Rectal smooth muscle tissue (tissue), 1 donor: Measurements from ENCODE around the gene LRRIQ3.
A peak's percentile ranks its signal among the peaks of the same experiment; 100 is the strongest.
"Not testable (repeated sequence)": the region's sequence is repeated elsewhere in the genome, so short reads cannot be mapped to it uniquely, and the experiment has no call there.

Source experiments
- H3K27ac ChIP-seq: one replicate; pipeline ENCODE4 v1.7.0; 2013; ENCODE audit warnings: low read depth, low read length, inconsistent platforms
- H3K27me3 ChIP-seq: one replicate; pipeline ENCODE4 v1.7.0; 2013; ENCODE audit warnings: low read length; ENCODE audit not compliant: control insufficient read depth, insufficient read depth
- H3K36me3 ChIP-seq: one replicate; pipeline ENCODE4 v1.7.0; 2013; ENCODE audit warnings: low read length; ENCODE audit not compliant: control insufficient read depth, insufficient read depth
- H3K4me1 ChIP-seq: one replicate; pipeline ENCODE4 v1.7.0; 2013; ENCODE audit warnings: low read length; ENCODE audit not compliant: control insufficient read depth, insufficient read depth
- H3K4me3 ChIP-seq: one replicate; pipeline ENCODE4 v1.7.0; 2013; ENCODE audit warnings: low read length
- H3K9ac ChIP-seq: one replicate; pipeline ENCODE4 v1.7.0; 2013; ENCODE audit warnings: low read length

The LRRIQ3 gene

DNA sequence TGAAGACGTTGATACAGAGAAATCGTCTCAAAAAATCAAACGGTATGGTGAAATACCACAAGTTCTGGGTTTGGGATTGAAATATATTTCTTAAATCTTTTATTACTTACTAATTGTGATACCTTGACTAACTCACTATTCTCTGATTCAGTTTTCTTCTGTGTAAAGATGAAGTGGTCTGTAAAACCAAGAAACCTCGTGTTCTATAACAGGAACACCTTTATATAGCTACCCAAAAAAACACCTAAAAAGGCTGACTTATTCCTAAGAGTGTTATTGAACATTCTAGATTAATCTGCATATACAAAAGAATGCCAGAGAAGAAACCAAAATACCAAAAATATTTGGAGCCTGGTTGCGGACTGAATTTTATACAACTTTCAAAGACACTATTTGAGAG, 721 bp downstream of the LRRIQ3 start:
- Histone ChIP-seq H3K36me3 (peaks cover 2% of the 10 kb centered on the region), H3K27ac (peak overlapping the region; percentile 70), H3K9ac (no peak overlapping the region), H3K4me3 (peak overlapping the region; percentile 97), H3K4me1 (no peaks in the 10 kb centered on the region), H3K27me3 (no peaks in the 10 kb centered on the region)

DNA sequence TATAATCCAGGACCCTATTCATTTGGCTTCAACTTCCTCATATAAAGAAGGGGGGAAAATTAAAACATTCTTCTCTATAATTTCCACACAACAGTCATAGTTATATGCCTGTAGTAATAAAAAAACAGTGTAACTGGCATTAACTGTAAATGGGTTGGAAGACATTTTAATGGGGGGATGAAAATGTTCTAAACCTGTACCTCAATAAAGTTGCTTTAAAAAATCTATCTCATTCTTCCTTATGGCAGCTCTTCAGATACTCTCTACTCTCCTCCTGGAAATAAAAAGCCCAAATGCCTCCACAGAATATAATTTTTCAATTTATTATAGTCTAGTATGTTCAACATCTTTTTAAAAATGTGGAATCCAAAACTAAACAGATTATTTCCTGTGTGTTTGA, 2.6 kb downstream of the LRRIQ3 start:
- H3K27ac ChIP-seq = no peak overlapping the region
- H3K27me3 ChIP-seq = no peaks in the 10 kb centered on the region
- H3K4me3 ChIP-seq = no peak overlapping the region
- no peak overlapping the region for H3K9ac ChIP-seq
- H3K4me1 ChIP-seq = no peaks in the 10 kb centered on the region
- H3K36me3 ChIP-seq = no peaks in the 10 kb centered on the region

DNA sequence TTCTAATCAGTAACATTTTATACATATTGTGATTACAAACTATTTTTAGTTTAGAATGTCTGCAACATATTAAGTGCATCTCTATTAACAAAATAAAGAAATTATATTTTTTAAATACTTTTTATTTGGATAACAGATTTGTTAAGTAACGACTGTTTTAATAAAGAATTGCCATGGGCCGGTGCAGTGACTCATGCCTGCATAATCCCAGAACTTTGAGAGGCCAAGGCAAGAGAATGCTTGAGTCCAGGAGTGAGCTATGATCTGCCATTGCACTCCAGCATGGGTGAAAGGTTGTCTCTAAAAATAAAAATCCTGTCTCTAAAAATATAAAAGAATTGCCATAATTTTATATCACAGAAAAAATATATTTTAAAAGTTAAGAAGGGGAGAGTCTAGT, 4.1 kb downstream of the LRRIQ3 start:
- Histone ChIP-seq H3K9ac (no peak overlapping the region), H3K36me3 (no peaks in the 10 kb centered on the region), H3K27ac (no peak overlapping the region), H3K4me1 (no peaks in the 10 kb centered on the region), H3K27me3 (no peaks in the 10 kb centered on the region), H3K4me3 (no peak overlapping the region)

- no peak overlapping the region for H3K4me3 ChIP-seq
Observed at GRCh38 chr1:74180490-74180889, 17.5 kb downstream of the LRRIQ3 start.

GRCh38 chr1:74174423-74174822, 23.6 kb downstream of the LRRIQ3 start:
- H3K27ac ChIP-seq, H3K4me3 ChIP-seq: not testable (repeated sequence)

More at GRCh38 chr1:74180490-74180889, 17.5 kb downstream of the LRRIQ3 start:
- H3K4me1 ChIP-seq = no peaks in the 10 kb centered on the region
- no peak overlapping the region for H3K27ac ChIP-seq
- H3K27me3 ChIP-seq = no peaks in the 10 kb centered on the region
- no peak overlapping the region for H3K9ac ChIP-seq
- no peaks in the 10 kb centered on the region for H3K36me3 ChIP-seq

DNA sequence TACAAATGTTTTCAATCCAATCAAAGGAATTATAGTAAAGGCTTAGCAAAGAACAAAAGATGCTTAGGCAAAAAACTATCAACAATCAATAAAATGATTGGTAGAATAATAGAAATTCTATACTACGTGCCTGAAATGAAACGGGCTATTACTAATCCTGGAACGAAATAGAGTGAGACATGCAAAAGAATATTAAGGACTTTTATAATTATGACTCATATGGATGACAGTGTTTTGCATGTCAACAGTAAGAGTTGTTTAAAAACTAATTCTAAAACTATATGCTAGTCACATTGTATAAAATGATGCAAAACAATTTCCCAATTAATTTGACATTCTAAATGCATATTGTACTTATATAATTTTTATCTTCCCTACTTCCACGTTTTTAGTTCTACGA, 35.6 kb downstream of the LRRIQ3 start:
- H3K27ac ChIP-seq = no peak overlapping the region
- H3K36me3 ChIP-seq = no peaks in the 10 kb centered on the region
- H3K4me1 ChIP-seq = no peaks in the 10 kb centered on the region
- H3K4me3 ChIP-seq = no peak overlapping the region
- H3K9ac ChIP-seq = no peak overlapping the region
- no peaks in the 10 kb centered on the region for H3K27me3 ChIP-seq

More at GRCh38 chr1:74174423-74174822, 23.6 kb downstream of the LRRIQ3 start:
- H3K36me3 ChIP-seq, H3K27me3 ChIP-seq, H3K9ac ChIP-seq, H3K4me1 ChIP-seq: not testable (repeated sequence)

GRCh38 chr1:74161497-74161896, 36.5 kb downstream of the LRRIQ3 start:
- no peak overlapping the region for H3K27ac ChIP-seq
- H3K36me3 ChIP-seq = no peaks in the 10 kb centered on the region
- H3K4me3 ChIP-seq = no peak overlapping the region
- H3K27me3 ChIP-seq = no peaks in the 10 kb centered on the region
- no peaks in the 10 kb centered on the region for H3K4me1 ChIP-seq
- H3K9ac ChIP-seq = no peak overlapping the region

GRCh38 chr1:74160046-74160445, 37.9 kb downstream of the LRRIQ3 start:
- Histone ChIP-seq H3K27me3 (no peaks in the 10 kb centered on the region), H3K4me3 (no peak overlapping the region), H3K9ac (no peak overlapping the region), H3K27ac (no peak overlapping the region), H3K36me3 (no peaks in the 10 kb centered on the region), H3K4me1 (no peaks in the 10 kb centered on the region)

- no peak overlapping the region for H3K27ac ChIP-seq
- H3K36me3 ChIP-seq = no peaks in the 10 kb centered on the region
- H3K9ac ChIP-seq = no peak overlapping the region
- no peaks in the 10 kb centered on the region for H3K27me3 ChIP-seq
- H3K4me1 ChIP-seq = no peaks in the 10 kb centered on the region
- no peak overlapping the region for H3K4me3 ChIP-seq
Observed at GRCh38 chr1:74145086-74145485, 52.9 kb downstream of the LRRIQ3 start.

GRCh38 chr1:74117370-74117769, 80.6 kb downstream of the LRRIQ3 start:
- not testable (repeated sequence) for H3K9ac ChIP-seq, H3K27me3 ChIP-seq, H3K4me3 ChIP-seq, H3K36me3 ChIP-seq, H3K27ac ChIP-seq, H3K4me1 ChIP-seq

DNA sequence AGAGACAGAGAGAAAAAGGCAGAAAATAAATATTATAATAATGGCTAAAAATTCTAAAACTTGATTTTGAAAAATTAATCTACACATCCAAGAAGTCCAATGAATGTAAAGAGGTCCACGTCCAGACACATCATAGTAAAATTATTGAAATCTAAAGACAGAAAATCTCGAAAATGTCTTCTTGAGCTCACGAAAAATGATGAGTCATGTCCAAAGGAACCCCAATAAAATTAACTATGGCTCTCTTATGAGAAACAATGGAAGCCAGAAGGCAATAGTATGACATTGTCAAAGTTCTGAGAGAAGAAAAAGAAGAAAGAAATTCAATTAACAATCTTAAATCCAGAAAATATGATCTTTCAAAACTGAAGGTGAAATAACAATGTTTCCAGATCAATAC, 84.6 kb downstream of the LRRIQ3 start:
- H3K36me3 ChIP-seq = no peaks in the 10 kb centered on the region
- no peak overlapping the region for H3K9ac ChIP-seq
- no peak overlapping the region for H3K4me3 ChIP-seq
- no peak overlapping the region for H3K27ac ChIP-seq
- no peaks in the 10 kb centered on the region for H3K27me3 ChIP-seq
- H3K4me1 ChIP-seq = no peaks in the 10 kb centered on the region

- no peaks in the 10 kb centered on the region for H3K4me1 ChIP-seq
- no peak overlapping the region for H3K27ac ChIP-seq
- no peak overlapping the region for H3K4me3 ChIP-seq
- H3K36me3 ChIP-seq = no peaks in the 10 kb centered on the region
- no peak overlapping the region for H3K9ac ChIP-seq
- no peaks in the 10 kb centered on the region for H3K27me3 ChIP-seq
Observed at GRCh38 chr1:74107394-74107793, 90.6 kb downstream of the LRRIQ3 start.

GRCh38 chr1:74091371-74091770, 106.6 kb downstream of the LRRIQ3 start:
- no peak overlapping the region for H3K9ac ChIP-seq
- no peak overlapping the region for H3K27ac ChIP-seq
- no peak overlapping the region for H3K4me3 ChIP-seq
- no peaks in the 10 kb centered on the region for H3K4me1 ChIP-seq
- no peaks in the 10 kb centered on the region for H3K36me3 ChIP-seq
- no peaks in the 10 kb centered on the region for H3K27me3 ChIP-seq
